ENCODE data around the gene ARPC1A.
"Not testable (repeated sequence)": the region's sequence is repeated elsewhere in the genome, so short reads cannot be mapped to it uniquely, and the experiment has no call there.

The ARPC1A gene

DNA sequence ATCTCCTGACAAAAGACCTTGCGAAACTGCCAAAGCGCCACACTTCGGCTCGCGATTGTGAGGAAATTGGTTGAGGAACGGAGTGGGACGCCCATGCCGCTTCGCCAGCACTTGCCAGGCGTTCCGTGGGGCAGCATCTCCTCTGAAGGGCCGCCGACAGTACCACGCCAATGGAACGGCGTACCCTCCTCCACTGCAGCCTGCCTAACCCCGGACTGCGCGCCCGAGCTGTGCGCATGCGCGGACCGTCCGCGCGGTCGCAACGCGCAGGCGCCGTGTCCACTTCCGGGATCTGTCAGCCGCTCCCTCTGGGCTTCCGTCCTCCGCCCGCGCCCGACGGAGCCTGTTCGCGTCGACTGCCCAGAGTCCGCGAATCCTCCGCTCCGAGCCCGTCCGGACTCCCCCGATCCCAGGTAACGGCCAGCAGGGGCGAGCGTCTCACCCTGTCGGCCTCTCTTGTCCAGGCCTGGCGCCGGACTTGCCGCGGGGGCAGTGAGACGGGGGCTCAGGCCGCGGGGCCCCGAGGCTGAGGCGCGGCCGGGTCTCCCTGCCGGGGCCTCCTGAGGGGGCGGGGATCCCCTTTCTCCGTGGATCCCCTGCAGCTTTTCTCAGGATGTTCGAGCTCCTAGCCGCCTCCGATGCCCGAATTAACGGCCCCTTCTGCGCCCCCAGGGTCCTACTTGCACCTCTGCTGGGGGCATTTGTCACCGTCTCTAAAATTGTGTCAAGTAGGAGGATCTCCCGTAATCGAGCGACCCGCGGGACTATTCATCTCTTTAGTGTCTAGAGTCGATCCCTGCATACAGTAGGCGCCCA lies at the start of gene ARPC1A:
TSS of gene ARPC1A (plus strand) at position 307 of the 816 bp plus-strand sequence. CDS start 7,456 bp downstream, outside the sequence.
- DNase-seq = peak; percentile 90

DNA sequence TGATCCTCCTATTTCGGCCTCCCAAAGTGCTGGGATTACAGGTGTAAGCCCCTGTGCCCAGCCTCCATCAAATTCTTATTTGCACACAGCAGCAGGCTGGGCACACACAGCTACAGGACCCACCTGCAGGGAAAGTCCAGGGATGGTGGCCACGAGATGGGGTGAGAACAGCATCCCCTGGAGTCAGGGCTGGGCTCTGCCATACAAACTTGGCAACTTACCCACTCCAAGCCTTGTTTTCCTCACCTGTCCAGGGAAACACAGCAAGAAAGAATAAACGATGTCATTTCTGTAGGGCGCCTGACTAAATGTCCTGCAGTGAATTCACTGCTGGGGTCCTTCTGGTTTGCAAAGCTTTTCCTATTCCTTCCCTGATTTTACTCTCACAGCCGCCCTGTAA lies 47.5 kb upstream of the ARPC1A start:
- no peak for DNase-seq

DNA sequence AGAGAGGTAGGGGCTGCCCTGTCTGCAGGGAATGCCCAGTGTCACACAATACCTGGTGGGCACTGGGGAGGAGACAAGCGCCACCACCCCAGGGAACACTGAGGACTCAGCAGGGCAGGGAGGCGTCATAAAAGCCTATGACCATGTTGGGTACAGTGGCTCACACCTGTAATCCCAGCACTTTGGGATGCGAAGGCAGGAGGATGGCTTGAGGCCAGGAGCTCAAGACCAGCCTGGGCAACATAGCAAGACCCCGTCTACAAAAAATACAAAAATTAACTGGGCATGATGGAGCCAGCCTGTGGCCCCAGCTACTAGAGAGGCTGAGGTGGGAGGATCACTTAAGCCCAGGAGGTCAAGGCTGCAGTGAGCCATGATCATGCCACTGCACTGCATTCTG lies 41.5 kb upstream of the ARPC1A start:
- not testable (repeated sequence) for DNase-seq

DNA sequence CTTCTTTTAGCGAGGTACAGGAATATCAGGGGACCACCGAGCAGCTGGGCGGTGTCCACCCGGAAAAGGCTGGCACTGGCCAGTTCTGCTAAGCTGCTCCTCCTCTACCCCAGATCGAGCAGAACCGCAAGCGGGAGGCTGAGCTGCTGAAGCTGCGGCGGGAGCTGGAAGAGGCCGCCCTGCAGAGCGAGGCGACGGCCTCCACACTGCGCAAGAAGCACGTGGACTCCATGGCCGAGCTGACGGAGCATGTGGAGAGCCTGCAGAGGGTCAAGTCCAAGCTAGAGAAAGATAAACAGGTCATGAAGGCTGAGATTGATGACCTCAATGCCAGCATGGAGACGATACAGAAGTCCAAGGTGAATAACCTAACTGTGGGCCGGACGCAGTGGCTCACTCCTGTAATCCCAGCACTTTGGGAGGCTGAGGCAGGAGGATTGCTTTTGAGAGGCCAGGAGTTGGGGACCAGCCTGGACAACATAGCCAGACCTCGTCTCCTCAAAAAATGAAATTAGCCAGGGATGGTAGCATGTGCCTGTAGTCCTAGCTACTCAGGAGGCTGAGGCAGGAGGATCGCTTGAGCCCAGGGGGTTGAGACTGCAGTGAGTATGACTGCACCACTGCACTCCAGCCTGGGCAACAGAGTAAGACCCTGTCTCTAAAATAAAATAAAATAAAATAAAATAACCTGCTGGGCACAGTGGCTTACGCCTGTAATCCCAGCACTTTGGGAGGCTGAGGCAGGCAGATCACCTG lies 37.7 kb upstream of the ARPC1A start:
- DNase-seq = no peak

DNA sequence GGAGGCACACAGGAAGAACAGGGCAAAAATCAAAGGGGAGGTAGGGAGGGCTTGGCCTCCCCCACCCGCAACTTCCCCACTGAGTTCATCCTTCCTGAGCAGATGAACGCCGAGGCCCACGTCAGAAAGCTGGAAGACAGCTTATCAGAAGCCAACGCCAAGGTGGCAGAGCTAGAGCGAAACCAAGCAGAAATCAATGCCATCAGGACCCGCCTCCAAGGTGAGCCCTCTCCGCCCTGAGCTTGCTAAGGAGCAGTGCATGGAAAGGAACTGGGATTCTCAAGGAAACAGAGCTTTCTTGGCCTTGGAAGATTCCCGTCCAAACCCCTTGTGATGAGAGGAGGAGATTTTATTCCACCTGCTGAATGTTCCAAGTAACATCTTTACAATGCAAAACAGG lies 36.5 kb upstream of the ARPC1A start:
- DNase-seq = no peak

DNA sequence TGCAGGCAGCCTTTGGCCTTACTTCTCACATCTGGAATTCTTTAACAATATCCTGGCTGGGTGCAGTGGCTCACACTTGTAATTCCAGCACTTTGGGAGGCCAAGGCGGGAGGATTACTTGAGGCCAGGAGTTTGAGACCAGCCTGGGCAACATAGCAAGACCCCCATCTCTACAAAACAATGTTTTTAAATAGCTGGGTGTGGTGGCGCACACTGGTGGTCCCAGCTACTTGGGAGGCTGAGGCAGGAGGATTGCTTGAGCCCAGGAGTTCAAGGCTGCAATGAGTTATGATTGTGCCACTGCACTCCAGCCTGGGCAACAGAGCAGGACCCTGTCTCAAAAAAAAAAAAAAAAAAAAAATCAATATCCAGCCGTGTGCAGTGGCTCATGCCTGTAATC lies 35.5 kb upstream of the ARPC1A start:
- DNase-seq = not testable (repeated sequence)

DNA sequence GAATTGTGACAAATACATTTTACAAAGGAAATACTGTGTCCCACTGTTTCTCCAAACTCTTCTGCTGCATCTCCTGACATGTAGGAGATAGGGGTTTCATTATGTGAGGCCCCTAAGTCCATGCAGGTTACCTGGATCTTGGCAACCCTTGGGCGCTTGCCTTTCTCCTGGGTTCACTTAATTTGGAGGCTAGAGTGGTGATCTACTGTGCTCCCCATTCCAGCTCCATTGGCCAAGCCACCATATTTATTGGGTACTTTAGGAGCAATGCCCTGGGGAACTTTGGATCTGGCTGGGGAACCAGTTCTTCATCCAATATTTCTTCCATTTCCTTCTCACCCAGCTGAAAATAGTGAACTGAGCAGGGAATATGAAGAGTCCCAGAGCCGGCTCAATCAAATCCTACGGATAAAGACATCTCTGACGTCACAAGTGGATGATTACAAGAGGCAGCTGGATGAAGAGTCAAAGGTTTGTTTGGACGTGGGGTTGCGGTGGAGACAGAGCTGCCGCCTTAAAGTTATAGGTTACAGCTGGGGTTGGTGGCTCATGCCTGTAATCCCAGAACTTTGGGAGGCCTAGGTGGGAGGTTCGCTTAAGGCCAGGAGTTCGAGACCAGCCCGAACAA lies 34.6 kb upstream of the ARPC1A start:
- DNase-seq = no peak

DNA sequence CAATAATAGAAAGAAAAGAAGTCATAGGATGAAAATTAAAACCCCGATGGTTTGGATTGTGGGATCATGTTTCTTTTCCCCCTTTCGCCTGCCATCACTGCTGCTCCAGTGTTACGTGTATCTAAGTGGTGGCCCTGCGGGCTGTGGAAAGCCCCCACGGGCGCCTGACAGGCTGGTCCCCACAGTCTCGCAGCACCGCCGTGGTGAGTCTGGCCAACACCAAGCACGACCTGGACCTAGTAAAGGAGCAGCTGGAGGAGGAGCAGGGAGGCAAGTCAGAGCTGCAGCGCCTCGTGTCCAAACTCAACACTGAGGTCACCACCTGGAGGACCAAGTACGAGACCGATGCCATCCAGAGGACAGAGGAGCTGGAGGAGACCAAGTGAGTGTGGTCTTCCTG lies 33.6 kb upstream of the ARPC1A start:
- no peak for DNase-seq

DNA sequence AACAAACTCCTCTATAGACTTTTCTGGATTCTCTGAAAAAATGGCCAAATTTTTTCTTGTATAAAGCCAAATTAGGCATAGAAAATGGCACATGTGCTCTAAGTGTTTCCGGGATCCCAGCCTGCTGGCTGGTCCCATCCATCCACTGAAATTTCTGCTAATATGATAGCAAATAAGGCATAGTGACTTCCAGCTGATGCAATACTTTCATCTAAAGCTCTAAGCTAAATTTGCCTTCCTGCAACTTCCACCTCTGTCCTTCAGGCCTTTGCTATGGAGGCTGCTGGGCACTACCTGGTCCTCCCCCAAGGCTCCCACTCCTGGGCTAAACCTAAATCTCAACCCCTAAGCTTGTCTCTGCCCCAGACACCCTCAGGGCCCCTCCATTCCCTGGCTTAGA lies 32.5 kb upstream of the ARPC1A start:
- DNase-seq = no peak

DNA sequence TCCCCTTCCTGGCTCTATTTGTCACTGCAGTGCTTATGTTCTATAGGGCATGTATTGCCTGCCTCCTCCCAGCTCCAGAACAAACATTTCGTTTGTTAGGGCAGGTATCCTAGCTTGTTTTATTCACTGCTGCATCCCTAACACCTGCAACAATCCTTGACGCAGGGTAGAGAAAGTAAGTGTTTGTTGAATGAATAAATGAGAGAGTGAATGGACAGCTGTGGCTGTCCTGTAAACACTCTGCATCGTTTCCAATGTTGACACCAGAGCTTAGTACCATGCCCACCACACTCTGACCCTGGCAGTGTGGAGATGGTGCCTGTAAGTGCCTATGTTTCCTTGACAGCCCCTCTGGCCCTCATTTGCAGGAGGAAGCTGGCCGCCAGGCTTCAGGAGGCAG lies 32.0 kb upstream of the ARPC1A start:
- no peak for DNase-seq

DNA sequence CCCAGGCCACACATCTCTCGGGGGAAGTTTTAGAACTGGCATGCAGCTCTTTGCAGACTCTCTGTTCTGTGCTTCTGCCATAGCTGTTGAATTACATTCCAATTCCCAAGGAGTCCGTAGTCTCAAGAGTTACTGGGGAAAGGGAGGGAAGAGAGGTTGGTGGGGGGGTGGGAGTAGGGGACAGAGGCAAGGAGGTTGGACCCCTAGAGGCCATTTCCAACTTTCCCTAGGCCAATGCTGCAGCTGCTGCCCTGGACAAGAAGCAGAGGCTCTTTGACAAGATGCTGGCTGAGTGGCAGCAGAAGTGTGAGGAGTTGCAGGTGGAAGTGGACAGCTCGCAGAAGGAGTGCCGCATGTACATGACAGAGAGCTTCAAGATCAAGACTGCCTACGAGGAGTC lies 29.2 kb upstream of the ARPC1A start:
- DNase-seq = no peak

DNA sequence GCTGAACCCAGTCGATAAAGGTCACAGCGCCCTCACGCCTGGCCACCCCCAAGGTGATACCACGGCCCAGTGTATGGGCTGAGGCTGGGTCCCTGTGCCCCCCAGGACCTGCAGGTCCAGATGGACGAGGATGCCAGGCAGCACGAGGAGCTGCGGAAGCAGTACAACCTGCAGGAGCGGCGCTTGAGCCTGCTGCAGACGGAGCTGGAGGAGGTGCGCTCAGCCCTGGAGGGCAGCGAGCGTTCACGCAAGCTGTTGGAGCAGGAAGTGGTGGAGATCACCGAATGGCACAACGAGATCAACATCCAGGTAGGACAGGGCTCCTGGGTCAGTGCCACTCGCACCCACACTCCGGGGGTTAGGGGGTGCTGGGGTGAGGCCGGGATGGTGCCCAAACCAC lies 24.2 kb upstream of the ARPC1A start:
- no peak for DNase-seq

DNA sequence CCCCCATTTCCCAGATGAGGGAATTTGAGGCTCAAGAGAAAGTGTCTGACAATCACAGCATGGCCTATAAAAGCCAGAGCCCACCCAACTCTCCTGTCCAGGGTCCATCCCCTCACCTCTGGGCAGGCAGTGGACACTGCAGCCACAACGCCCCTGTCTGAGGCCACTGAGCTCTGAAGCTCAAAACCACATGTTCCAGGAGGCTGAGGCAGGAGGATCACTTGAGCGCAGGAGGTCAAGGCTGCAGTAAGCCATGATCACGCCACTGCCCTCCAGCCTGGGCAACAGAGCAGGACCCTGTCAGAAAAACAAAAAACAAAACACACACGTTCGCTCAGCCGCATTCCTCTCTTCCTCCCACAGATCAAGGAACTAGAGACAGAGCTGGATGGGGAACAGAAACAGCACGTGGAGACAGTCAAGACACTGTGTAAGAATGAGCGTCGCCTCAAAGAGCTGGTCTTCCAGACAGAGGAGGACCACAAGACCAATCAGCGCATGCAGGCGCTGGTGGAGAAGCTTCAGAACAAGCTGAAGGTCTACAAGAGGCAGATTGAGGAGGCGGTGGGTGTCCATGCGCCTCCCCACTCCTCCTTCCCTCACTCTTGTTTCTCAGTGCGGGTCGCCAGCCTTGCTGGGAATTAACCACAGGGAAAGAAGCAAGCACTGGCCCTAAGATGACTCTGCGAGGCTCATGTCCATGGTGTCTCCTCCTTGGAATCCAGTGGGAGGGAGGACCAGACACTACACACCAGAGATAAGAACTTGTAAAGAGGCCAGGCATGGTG lies 20.0 kb upstream of the ARPC1A start:
- DNase-seq = no peak

DNA sequence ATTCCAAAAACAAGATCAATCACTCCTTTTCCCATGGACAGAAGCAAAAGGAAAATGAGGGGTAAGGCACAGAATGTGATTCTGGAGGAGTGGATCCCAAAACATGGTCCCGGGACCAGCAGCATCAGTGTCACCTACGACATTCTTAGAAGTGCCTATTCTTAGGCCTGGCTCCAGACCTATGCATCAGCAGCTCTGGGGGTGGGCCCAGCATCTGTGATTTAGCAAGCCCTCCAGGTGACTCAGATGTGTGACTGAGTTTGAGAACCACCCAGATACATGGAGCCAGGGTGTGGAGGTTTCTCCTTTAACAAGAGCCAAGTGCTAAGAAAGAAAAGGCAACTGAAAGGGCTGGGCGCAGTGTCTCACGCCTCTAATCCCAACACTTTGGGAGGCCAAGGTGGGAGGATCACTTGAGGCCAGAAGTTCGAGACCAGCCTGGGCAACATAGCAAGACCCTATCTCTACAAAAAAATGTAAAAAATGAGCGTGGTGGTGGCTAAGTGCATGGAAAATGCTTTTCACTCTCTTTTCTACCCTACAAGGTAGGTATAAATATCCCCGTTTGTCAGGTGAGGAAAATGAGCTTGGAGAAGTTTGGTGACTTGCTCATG lies 17.1 kb upstream of the ARPC1A start:
- no peak for DNase-seq

DNA sequence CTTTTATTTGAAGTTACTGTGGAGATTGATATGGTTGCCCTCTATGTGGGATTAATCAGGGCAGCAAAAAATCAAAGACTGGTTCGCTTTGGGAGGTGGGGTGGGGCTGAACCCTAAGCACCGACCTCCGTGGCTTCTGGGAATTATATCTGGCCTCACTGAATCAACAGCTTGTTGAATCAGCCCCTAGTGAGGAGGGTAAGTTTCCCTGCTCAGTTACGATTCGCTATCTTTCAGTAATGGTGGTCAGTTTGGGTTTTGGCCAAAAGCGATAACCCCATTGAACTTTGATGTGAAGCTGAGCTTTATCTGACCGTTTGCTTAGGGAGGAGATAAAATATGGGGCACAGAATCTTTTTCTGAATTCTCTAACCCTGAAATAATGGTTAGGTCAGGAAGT lies 16.6 kb upstream of the ARPC1A start:
- no peak for DNase-seq

DNA sequence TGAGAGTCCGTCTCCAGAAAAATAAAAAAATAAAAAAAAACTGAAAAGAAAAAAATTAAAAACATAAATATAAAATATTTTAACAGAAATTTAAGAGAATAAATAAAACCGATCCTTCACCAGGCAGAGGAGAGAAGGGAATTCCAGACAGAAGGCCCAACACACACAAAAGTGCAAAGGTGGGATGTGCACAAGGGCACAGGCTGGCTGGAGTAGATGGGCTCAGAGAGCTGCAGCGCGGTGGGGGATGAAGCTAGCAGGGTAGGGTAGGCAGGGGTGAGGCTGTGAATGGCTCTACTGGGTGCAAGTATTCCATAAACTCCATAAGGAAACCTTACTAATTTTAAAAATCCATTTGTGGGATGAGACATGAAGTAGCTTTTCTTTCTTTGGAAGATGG lies 15.7 kb upstream of the ARPC1A start:
- DNase-seq = no peak

DNA sequence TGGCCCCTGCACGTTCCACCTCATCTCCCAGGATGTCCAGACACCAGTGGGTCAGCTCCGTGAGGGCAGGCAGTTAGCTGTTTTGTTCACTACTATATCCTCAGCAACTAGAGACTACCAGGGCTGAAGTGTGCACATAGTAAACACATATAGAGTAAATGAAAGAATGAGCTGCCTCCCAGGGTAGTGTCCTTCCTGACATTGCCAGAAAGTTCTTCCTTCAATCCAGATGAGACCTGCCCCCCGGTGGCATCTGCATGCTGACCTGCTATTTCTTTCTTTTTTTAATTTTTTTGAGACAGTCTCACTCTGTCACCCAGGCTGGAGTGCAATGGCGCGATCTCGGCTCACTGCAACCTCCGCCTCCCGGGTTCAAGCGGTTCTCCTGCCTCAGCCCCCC lies 14.0 kb upstream of the ARPC1A start:
- DNase-seq = no peak

DNA sequence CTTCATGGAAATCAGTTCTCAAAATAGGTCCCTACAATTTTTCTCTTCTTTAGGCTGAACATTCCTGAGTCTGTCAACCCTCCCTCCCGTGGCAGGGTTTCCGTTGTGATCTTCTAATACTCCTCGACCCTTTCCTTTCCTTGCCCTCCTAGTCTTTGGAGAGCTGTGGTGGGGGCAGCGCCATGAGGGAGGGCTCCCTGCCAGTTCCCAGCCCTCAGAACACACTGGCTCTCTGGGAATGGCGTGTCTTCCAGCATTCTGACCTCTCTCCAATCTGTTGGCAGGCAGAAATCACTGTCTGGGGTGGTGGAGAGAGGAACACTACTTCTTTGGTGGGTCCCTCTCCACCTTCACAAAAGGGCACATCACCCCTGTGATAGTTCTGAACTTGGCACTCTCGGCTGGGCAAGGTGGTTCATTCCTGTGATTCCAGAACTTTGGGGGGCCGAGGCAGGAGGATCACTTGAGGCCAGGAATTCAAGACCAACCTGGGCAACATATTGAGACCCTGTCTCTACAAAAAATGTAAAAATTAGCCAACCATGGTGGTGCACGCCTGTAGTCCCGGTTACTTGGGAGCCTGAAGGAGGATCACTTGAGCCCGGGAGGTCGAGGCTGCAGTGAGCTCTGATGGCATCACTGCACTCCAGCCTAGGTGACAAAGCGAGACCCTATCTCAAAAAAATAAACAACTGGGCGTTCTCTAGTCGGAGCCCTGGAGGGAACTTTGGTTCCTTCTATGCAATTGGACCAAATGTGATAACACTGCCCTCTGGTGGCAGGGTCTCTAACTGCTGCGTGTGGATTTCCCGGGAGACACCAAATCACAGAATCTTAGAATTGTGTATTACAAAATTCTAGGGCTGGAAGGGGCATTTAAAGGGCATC lies 13.1 kb upstream of the ARPC1A start:
- peak; percentile 51 for DNase-seq

DNA sequence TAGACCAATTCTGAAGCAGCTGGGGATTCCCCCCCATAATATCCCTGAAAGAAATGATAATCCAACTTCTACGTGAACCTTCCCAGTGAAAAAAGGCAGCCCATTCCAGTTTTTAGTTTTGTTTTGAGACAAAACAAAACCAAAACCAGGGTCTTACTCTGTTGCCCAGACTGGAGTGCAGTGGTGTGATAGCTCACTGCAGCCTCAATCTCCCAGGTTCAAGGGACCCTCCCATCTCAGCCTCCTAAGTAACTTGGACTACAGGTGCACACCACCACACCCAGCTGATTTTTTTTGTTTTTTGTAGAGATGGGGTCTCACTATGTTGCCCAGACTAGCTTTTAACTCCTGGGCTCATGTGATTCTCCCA lies 12.5 kb upstream of the ARPC1A start:
- no peak for DNase-seq

DNA sequence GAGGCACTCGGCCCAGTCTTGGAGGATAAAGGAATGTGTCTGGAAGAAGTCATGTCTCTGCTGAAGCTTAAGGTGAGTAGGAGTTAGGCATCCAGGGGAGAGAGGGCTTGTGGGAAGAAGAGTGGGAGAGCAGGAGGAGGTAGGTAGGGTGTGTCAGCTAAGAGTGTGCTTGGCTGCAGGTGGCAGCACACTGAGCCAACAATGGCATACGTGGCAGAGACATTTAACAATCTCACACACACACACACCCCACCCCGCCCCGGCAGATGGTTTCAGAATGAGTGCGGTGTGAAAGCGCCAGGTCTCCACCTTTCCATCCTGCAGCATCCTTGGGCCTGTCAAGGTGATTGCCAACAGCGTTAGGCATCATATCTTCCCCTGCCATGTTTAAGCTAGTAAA lies 11.2 kb upstream of the ARPC1A start:
- DNase-seq = no peak

DNA sequence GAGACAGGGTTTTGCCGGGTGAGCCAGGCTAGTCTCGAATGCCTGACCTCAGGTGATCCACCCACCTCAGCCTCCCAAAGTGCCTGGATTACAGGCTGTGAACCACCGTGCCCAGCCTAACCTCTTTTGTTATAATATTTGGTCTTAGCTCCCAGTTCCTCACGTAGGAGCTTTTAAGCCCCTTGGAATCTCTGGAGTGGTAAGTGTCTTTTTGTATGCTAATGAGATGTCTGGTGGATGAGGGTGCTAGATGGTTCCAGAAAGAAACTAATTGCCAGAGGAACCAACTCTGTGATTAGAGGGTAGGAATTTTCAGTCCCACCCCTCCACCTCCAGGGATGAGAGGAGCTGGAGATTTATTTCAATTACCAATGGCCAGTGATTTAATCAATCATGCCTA lies 5.3 kb upstream of the ARPC1A start:
- no peak for DNase-seq

DNA sequence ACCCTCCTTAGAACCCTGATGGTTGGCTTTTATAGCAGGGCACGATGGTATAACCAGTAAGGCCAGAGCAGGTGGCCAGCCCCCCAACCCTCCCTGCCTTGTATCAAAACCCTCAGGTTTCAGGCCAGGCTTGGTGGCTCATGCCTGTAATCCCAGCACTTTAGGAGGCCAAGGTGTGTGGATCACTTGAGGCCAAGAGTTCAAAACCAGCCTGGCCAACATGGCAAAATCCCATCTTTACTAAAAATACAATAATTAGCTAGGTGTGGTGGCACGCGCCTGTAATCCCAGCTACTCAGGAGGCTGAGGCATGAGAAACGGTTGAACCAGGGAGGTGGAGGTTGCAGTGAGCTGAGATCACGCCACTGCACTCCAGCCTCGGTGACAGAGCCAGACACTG lies 3.0 kb upstream of the ARPC1A start:
- DNase-seq = not testable (repeated sequence)
